H4 (cell line): Measurements from ENCODE around the gene PLCB1. TPM values are rescaled to one million over a fixed set of nuclear protein-coding genes. Genes with fewer than 3 reads are reported as not detected.
"Not testable (repeated sequence)": the region's sequence is repeated elsewhere in the genome, so short reads cannot be mapped to it uniquely, and the experiment has no call there.

ENCODE experiments used
- DNase-seq: peaks from one replicate; pipeline ENCODE4 v3.0.0-alpha.2; 2015; ENCODE audit warnings: low spot score
- total RNA-seq: library from RNA; depleted of rRNA; stranded (reverse); fragments of >200 nt; shearing (Covaris generic); gene quantifications from 2 replicates; pipeline ENCODE4 v1.2.3, GENCODE V29; 2014

Gene PLCB1
- total RNA-seq, 1 experiment from 2014 or later: 9.0 TPM

GRCh38 chr20:8334641-8335040, 202.6 kb downstream of the PLCB1 start:
- no peak for DNase-seq

DNA sequence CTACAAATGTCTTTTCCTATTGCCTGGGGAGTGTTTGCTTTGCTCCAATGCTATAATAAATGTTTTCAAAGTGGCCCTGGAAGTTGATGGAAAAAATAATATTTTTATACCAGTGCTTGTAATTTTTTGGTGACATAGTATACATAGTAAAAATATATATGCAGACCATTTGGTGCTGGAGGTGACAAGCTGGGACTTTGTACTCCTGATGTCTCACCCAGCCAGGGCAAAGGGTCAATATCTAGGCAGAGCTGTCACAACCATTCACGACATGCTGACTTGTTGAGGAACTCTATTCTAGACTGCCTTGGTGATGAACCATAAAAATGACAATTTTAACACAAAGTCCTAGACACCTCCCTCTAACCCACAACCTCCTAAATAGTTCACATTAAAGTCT, 203.0 kb downstream of the PLCB1 start:
- no peak for DNase-seq

- DNase-seq: no peak
Measured at GRCh38 chr20:8335495-8336195, 203.6 kb downstream of the PLCB1 start.

- no peak for DNase-seq
Measured at GRCh38 chr20:8339349-8339748, 207.3 kb downstream of the PLCB1 start.

GRCh38 chr20:8342391-8342790, 210.3 kb downstream of the PLCB1 start:
- DNase-seq: no peak

- DNase-seq: no peak
Measured at GRCh38 chr20:8344106-8344505, 212.0 kb downstream of the PLCB1 start.

- no peak for DNase-seq
Measured at GRCh38 chr20:8344631-8345030, 212.6 kb downstream of the PLCB1 start.

- no peak for DNase-seq
Measured at GRCh38 chr20:8346700-8347270, 214.7 kb downstream of the PLCB1 start.

DNA sequence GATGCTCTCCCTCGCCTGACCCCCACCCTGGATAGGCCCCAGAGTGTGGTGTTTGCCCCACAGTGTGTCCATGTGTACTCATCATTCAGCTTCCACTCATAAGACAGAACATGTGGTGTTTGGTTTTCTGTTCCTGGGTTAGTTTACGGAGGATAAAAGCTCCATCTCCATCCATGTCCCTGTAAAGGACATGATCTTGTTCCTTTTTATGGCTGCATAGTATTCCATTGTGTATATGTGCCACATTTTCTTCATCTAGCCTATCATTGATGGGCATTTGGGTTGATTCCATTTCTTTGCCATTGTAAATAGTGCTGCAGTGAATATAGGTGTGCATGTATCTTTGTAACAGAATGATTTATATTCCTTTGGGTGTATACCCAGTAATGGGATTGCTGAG, 218.2 kb downstream of the PLCB1 start:
- not testable (repeated sequence) for DNase-seq

DNA sequence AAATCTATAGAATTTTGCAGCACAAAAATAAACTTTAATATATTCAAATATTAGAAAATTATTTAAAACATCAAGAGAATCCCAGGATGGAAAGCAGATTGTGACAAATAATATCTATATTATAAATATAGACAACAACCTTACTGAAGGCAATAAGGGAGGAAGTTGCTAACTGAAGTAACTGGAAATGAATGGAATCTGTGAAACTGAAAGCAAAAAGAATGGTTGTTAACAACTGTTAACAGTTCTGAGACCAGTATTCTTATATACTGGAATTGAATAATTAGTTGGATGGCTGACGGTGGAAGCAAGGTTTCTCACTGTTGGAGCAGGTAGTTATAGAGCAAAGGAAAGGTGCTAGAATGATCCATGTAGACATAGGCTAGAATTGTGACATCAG, 220.4 kb downstream of the PLCB1 start:
- DNase-seq: no peak

- no peak for DNase-seq
Measured at GRCh38 chr20:8353512-8353911, 221.4 kb downstream of the PLCB1 start.

DNA sequence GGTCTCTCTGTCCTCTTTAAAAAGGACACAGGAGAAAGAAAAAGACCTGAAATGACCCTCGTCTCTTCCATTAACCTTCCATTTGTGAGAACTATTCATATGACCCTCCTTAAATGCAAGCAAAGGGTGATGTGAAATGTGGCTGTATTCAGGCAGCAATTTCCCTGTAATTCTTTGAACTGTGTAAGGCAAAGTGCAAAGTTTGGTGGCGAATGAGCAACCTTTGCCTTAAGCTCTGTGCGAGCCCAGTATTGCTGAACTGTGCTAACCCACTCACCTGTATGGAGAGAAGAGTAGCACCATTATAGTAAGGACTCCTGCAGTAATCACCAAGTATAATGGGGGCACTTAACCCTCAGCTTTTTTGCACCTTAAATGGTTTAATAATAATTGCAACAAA, 223.4 kb downstream of the PLCB1 start:
- no peak for DNase-seq

- no peak for DNase-seq
Measured at GRCh38 chr20:8356806-8357205, 224.7 kb downstream of the PLCB1 start.

DNA sequence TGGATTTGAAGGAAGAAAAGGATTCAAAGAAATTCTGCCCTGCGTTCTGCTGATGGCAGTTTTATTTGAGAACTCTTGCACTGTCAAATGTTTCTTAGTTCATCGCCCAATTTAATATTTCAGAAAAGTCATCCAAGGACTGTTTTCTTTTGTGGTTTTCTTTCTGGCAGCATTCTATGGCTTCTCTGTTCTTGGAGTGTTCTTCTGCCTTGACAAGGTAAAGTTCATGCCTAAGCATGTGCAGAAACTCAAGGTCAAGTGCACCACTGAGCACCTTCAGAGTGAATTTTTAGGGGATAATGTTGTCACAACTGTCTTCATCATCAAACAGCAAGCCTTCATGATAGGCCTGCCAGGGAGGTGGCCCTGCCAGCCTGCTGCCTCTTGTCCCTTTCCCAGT, 225.6 kb downstream of the PLCB1 start:
- no peak for DNase-seq

GRCh38 chr20:8360035-8360434, 228.0 kb downstream of the PLCB1 start:
- no peak for DNase-seq

- no peak for DNase-seq
Measured at GRCh38 chr20:8361006-8361652, 229.1 kb downstream of the PLCB1 start.

- DNase-seq: no peak
Measured at GRCh38 chr20:8361779-8362178, 229.7 kb downstream of the PLCB1 start.

DNA sequence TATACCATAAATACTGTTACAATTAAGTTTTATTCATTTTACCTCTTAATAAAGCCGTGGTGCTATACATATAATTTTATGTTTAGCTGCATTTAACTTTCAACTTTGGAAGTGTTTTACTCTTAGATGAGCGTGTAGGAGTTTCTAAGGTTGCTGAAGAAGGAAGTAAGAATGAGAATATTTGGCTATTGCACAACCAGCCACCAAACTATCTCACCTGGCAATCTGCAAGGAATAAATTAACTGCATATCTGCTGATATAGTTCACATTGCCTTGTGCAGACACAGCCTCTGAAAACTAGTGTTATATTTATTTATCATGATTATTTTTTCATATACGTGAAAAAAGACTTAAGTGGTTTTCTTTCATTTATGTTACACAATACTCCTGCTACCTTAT, 230.4 kb downstream of the PLCB1 start:
- no peak for DNase-seq

DNA sequence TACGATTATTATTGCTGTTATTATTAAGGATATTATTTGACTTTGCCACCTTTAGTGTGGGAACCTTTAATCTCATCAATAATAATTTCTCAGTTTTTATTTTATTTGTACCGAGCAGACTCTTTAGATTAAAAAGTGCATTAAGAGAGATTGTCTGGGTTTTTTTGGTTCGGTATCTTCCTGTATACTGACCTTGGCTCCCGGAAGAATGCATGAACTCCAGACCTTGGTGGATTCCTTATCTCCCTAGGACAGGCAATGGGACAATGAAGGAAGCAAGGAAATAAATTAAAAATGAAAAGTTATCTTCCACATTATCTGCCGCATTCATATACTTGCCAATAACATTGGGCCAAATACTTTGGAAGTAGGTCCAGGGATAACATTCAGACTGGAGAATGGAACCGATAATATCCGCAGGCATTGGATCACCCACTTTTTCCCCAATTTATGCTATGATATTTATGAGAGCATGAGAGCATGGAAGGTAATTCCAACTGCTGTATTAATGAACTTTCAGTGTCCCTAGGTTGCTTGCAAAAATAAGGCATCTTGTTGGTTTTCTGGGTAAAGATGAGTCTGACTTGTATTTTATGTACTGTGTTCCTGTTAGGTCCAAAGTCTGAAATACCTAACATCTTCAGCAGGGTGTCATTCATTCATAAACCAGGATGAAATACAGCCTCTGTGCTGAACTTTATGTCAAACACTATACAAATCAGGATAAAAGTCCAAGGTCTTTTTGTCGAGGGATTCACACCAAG, 232.1 kb downstream of the PLCB1 start:
- DNase-seq: no peak

DNA sequence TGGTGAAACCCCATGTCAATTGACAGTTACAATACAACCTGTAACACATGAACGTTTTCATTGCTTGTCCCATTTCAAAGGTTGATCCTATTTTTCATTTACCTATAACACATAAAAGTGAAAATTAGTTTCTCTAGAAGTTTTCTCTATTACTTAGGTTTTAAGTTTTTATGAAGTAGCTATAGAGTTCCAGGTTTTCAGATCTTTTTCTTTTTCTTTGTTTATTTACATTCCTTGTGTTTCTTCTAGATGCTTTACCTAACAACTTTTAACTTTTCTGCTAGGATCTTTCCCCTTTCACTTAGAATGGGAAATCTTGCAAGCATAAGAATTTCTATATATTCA, 232.6 kb downstream of the PLCB1 start:
- no peak for DNase-seq

DNA sequence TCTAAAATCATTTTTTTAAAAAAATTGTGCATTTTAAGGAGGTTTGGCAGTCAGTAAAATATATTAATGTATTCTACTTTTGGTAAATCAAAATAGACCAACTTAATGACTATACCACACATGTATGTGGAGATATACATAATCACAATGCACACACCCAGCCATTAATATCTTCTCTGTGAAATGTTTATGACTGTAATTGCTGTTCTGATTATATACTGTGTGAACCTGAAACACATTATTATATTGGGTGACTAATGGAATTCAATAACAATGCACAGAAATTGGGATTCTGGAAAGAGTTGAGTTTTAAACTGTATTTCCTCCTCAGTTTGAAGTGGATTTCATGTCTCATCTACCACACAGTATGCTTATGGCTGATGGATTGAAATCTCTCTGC, 233.6 kb downstream of the PLCB1 start:
- DNase-seq: no peak

DNA sequence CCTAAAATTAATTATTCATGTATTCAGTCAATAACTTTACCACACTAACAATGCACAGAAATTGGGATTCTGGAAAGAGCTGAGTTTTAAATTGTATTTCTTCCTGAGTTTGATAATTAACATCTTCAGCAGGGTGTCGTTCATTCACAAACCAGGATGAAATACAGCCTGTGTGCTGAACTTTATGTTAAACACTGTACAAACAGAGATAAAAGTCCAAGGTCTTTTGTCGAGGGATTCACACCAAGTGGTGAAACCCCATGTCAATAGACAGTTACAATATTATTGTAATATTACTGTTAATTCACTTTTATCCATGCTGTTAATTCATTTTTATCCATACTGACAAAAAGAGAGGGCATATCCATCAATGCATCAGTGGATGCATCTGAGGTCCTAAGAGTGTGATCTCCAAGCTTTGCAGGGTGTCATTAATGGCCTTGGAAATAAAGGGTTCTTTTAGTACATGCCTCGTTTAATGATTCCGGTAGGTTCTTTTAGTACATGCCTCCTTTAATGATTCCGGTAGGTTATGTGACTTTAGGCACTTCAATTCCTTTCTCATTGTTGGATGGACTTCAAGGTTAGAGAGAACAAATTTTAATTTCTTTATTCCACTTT, 234.3 kb downstream of the PLCB1 start:
- no peak for DNase-seq
